Fibroblast of skin of left biceps (primary cell): Measurements from ENCODE around the gene RMI2.

Experiments used
- DNase-seq, 2 experiments: peaks; one replicate each; pipeline ENCODE4 v3.0.0-alpha.2; 2013; ENCODE audit warnings: low read depth in 2 of 2

Gene RMI2

GRCh38 chr16:11399261-11399831, 54.1 kb downstream of the RMI2 start:
- DNase-seq, result no peak

DNA sequence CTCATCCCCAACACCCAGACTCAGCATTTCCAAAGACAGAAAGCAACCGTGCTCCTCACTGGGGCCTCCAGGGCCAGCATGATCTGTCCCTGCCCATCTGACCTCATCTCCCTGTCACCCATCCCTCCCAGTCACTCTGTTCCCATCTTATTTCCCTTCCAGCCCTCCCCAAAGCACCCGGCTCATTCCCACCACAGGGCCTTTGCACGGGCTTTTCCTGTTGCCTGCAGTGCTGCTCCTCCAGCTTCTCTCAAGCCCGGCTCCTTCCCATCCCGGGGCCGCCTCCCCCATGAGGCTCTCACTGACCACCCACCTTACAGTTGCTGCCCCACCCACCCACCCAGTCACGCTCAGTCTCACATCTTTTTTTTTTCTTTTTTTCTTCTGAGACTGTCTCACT, 54.8 kb downstream of the RMI2 start:
- no peak for DNase-seq
